IgD-negative memory B cell (primary cell): ENCODE data around the gene C4orf54. TPM values are rescaled to one million over a fixed set of nuclear protein-coding genes. Genes with fewer than 3 reads are reported as not detected.

Experiments used
- H3K27ac Mint-ChIP-seq, 3 donors: one replicate each; pipeline ENCODE4 v1.8.0; 2020 to 2022; ENCODE audit warnings: mild to moderate bottlenecking in 3 of 3, mixed read lengths in 3 of 3, moderate library complexity in 1 of 3
- H3K27me3 Mint-ChIP-seq: one replicate; pipeline ENCODE4 v1.8.0; 2021; ENCODE audit warnings: mixed read lengths
- H3K36me3 Mint-ChIP-seq: one replicate; pipeline ENCODE4 v1.8.0; 2020; ENCODE audit warnings: mild to moderate bottlenecking, mixed read lengths
- H3K4me1 Mint-ChIP-seq, 3 donors: one replicate each; pipeline ENCODE4 v1.8.0; 2020 to 2022; ENCODE audit warnings: mixed read lengths in 3 of 3, mild to moderate bottlenecking in 1 of 3
- H3K4me3 Mint-ChIP-seq, 4 donors: one replicate each; pipeline ENCODE4 v1.8.0; 2020 to 2022; ENCODE audit warnings: mild to moderate bottlenecking in 4 of 4, mixed read lengths in 4 of 4, moderate library complexity in 3 of 4
- H3K9me3 Mint-ChIP-seq, 3 donors: one replicate each; pipeline ENCODE4 v1.8.0; 2020 to 2021; ENCODE audit warnings: mixed read lengths in 3 of 3, mild to moderate bottlenecking in 1 of 3
- polyA plus RNA-seq: library from polyadenylated mRNA; unstranded; fragments of 300-500 nt; fragmentation: Illumina TruSeq; gene quantifications from one replicate; pipeline ENCODE4 v1.2.3, GENCODE V29; 2021

C4orf54 gene
- polyA plus RNA-seq, 1 donor from 2014 or later = not detected

DNA sequence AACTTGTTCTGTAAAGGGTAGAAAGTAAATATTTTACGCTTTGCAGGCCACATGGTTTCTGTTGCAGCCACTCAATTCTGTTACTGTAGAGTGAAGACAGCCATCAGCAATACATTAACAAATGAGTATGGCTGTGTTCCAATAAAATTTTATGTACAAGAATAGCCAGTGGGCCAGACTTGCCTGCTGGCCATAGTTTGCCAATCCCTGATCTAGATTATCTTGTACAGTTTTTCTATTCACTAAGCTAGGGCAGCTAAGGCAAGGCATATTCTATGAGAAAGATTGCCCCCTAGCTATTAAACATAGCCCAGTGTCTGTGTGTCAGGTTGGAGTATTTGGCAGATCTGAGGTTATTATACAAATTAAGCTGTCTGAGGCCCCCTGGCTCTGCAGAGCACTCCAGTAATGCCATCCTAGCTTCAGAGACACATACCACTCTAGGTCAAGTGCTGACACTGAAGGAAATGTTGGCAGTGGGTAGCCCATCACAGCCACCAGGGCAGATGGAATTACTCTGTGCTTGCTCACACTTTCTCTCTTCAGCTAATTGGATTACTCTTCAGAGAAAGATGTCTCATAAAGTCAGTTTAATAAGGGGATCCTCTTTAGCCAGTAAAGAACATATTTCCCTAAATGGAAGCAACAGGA lies 42.3 kb downstream of the C4orf54 start:
- H3K27me3 Mint-ChIP-seq = peaks cover 2% of the 10 kb centered on the region
- no peak overlapping the region for H3K27ac Mint-ChIP-seq
- no peak overlapping the region for H3K4me3 Mint-ChIP-seq
- no peaks in the 10 kb centered on the region for H3K36me3 Mint-ChIP-seq
- H3K4me1 Mint-ChIP-seq = no peaks in the 10 kb centered on the region
- no peaks in the 10 kb centered on the region for H3K9me3 Mint-ChIP-seq

DNA sequence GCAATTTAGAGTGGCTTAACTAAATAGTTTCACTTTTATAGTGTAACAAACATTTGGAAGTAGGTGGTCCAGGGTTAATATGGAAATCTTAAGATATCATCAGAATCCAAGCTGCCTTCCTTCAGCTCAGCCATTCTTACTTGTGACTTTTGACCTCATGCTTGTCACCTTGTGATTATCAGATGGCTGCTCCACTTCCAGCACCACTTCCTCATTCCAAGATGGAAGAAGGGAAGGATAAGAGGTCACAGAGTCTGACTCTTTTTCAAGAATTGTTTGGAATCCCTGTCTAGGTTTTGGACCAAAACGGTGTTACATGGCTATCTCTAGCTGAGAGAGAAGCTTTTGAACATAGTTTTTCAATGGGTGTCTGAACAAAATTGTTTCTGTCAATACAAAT lies 43.1 kb downstream of the C4orf54 start:
- H3K9me3 Mint-ChIP-seq = no peaks in the 10 kb centered on the region
- H3K4me3 Mint-ChIP-seq = no peak overlapping the region
- no peaks in the 10 kb centered on the region for H3K36me3 Mint-ChIP-seq
- no peaks in the 10 kb centered on the region for H3K4me1 Mint-ChIP-seq
- H3K27me3 Mint-ChIP-seq = peaks cover 2% of the 10 kb centered on the region
- H3K27ac Mint-ChIP-seq = no peak overlapping the region

DNA sequence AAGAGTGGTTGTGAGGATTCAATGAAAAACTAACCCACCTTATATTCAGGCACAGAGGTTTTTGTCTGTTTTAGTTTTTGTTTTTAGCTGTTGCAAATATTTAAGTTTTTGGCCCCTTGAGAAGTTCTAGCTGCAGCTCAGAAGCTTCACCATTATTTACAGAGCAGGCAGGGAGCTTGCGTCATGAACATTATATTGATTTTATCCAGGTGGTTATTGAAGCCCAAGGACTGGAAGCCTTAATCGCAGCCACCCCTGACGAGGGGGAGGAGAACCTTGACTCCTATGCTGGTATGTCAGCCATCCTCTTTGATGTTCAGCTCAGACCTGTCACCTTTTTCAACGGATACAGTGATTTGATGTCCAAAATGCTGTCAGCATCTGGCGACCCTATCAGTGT lies 44.9 kb downstream of the C4orf54 start:
- Mint-ChIP-seq H3K27ac (no peak overlapping the region), H3K4me3 (no peak overlapping the region), H3K9me3 (no peaks in the 10 kb centered on the region), H3K36me3 (no peaks in the 10 kb centered on the region), H3K4me1 (no peaks in the 10 kb centered on the region), H3K27me3 (peaks cover 2% of the 10 kb centered on the region)

DNA sequence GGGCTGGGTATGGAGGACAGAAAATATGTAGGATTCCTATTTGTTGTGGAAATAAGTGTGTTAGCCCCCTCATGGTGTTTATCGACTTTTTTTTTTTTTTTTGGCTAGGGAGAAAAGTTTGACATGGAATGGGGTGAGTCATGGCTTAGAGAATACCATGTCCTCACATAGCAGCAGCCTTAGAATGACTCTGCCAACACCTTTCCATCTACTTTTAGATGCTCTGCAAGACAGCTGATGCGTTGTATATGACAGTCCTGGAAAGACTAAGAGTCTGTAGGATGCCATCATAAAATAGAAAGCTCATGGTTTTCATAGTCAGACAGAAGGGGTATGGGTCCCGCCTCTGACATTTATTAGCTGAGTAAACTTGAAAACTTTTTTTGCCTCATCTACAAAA lies 45.3 kb downstream of the C4orf54 start:
- Mint-ChIP-seq H3K27me3 (peaks cover 3% of the 10 kb centered on the region), H3K4me1 (no peaks in the 10 kb centered on the region), H3K9me3 (no peaks in the 10 kb centered on the region), H3K4me3 (no peak overlapping the region), H3K36me3 (no peaks in the 10 kb centered on the region), H3K27ac (no peak overlapping the region)

DNA sequence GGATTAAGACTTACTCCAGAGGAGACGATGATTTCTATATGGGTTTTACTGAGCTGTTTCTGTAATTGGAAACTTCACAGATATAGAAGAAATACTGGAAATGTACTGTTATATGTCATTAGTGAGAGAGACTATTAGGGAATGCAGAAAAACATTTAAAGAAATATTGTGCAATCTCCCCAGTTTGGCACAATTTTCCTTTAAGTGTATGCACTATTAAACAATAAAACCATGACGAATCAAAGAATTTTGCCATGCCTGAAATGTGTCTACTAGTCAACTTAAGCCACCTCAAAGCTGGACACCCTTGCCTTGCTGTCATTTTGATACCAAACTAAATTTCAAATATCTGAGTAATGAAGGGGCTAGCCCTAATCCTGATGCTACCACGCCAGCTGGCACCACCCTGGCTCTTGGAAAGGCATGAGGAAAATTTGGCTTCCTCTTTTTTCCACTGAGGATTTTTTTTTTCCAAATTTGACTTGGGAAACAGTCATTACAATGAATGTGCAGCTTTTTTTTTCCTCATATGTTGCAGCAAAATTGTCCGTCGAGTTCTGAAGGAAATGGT lies 46.9 kb downstream of the C4orf54 start:
- no peak overlapping the region for H3K4me3 Mint-ChIP-seq
- no peaks in the 10 kb centered on the region for H3K9me3 Mint-ChIP-seq
- H3K4me1 Mint-ChIP-seq = no peaks in the 10 kb centered on the region
- H3K27me3 Mint-ChIP-seq = peaks cover 3% of the 10 kb centered on the region
- no peak overlapping the region for H3K27ac Mint-ChIP-seq
- H3K36me3 Mint-ChIP-seq = no peaks in the 10 kb centered on the region

DNA sequence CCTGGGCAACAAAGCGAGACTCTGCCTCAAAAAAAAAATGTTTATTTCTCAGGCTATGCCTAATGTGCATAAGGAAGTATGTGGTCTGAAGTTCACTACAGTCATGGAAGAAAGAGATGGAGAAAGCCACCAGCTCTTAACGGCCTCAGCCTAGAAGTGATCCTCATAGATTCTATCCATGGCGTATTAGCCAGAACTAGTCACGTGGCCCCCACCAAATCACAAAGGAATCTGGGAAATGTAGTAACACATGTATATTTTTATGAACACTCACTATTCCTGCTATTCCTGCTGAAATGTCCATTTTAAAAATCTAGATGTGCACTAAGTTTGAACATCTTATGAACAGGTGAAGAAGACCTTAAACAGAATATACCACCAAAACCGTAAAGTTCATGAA lies 49.2 kb downstream of the C4orf54 start:
- no peaks in the 10 kb centered on the region for H3K4me1 Mint-ChIP-seq
- H3K27me3 Mint-ChIP-seq = peaks cover 3% of the 10 kb centered on the region
- no peak overlapping the region for H3K4me3 Mint-ChIP-seq

More for the DNA sequence above, 49.2 kb downstream of the C4orf54 start:
- Mint-ChIP-seq H3K9me3 (no peaks in the 10 kb centered on the region), H3K36me3 (no peaks in the 10 kb centered on the region), H3K27ac (no peak overlapping the region)

Other genes with a start within 250 kb of the C4orf54 start
- gene ADH7, start 222.5 kb downstream of the C4orf54 start, polyA plus RNA-seq = not detected
- gene C4orf17, start 146.8 kb downstream of the C4orf54 start, polyA plus RNA-seq = not detected
- 2.3 TPM for gene TRMT10A, start 93.8 kb downstream of the C4orf54 start, polyA plus RNA-seq
- not detected for gene MTTP, start 83.0 kb downstream of the C4orf54 start, polyA plus RNA-seq
- gene DAPP1, start 159.0 kb upstream of the C4orf54 start, polyA plus RNA-seq = 172 TPM
- gene LAMTOR3, start 236.6 kb upstream of the C4orf54 start, polyA plus RNA-seq = 21.3 TPM